HepG2 (cell line): ENCODE data around the gene EMILIN1. TPM values are rescaled to one million over a fixed set of nuclear protein-coding genes. Genes with fewer than 3 reads are reported as not detected.

Experiments
- ADNP ChIP-seq: sonication (generic); formaldehyde crosslinking; IDR thresholded peaks from 2 replicates; pipeline ENCODE4 v1.4.0; 2020; ENCODE audit warnings: missing genetic modification reagents
- ATF3 ChIP-seq: sonication (generic); formaldehyde crosslinking; IDR thresholded peaks from 2 replicates; pipeline ENCODE4 v1.4.0; 2020; ENCODE audit warnings: missing genetic modification reagents
- CEBPB ChIP-seq: IDR thresholded peaks from 2 replicates; pipeline ENCODE4 v1.6.1; 2011; ENCODE audit warnings: low read depth, low read length, improper control_type of control experiment, borderline replicate concordance
- ELK4 ChIP-seq: sonication (generic); formaldehyde crosslinking; IDR thresholded peaks from 2 replicates; pipeline ENCODE4 v1.9.0; 2021; ENCODE audit warnings: missing genetic modification reagents, borderline replicate concordance
- GTF2F1 ChIP-seq: fragments of 150-350 bp; IDR thresholded peaks from 2 replicates; pipeline ENCODE4 v1.6.1; 2014; ENCODE audit warnings: low read length
- JARID2 ChIP-seq: sonication (generic); formaldehyde crosslinking; IDR thresholded peaks from 2 replicates; pipeline ENCODE4 v1.8.1; 2023; ENCODE audit warnings: missing genetic modification reagents, inconsistent platforms; ENCODE audit not compliant: insufficient replicate concordance
- MIER3 ChIP-seq: IDR thresholded peaks from 2 replicates; pipeline ENCODE4 v1.6.1; 2016; ENCODE audit warnings: missing compliant biosample characterization, borderline replicate concordance
- PCBP1 ChIP-seq: fragments of 200-400 bp; formaldehyde crosslinking; IDR thresholded peaks from 2 replicates; pipeline ENCODE4 v1.6.1; 2017; ENCODE audit warnings: mild to moderate bottlenecking, low read depth, low read length, borderline replicate concordance
- PITX1 ChIP-seq: sonication (generic); formaldehyde crosslinking; IDR thresholded peaks from 2 replicates; pipeline ENCODE4 v1.5.1; 2020; ENCODE audit warnings: mild to moderate bottlenecking, missing genetic modification reagents
- SNAPC2 ChIP-seq: sonication (generic); formaldehyde crosslinking; IDR thresholded peaks from 2 replicates; pipeline ENCODE4 v1.8.1; 2022; ENCODE audit warnings: mild to moderate bottlenecking, missing genetic modification reagents
- SP5 ChIP-seq: IDR thresholded peaks from 2 replicates; pipeline ENCODE4 v1.6.1; 2016; ENCODE audit warnings: low read depth, borderline replicate concordance
- TFDP1 ChIP-seq: IDR thresholded peaks from 2 replicates; pipeline ENCODE4 v1.6.1; 2016; ENCODE audit warnings: missing compliant biosample characterization, missing genetic modification reagents, borderline replicate concordance
- ZBTB4 ChIP-seq: sonication (generic); formaldehyde crosslinking; IDR thresholded peaks from 2 replicates; pipeline ENCODE4 v1.4.0; 2020; ENCODE audit warnings: missing genetic modification reagents, mild to moderate bottlenecking, borderline replicate concordance
- ZNF276 ChIP-seq: sonication (generic); formaldehyde crosslinking; IDR thresholded peaks from 2 replicates; pipeline ENCODE4 v1.4.0; 2020; ENCODE audit warnings: mild to moderate bottlenecking, low read depth, missing genetic modification reagents
- ZNF280B ChIP-seq: sonication (generic); formaldehyde crosslinking; IDR thresholded peaks from 2 replicates; pipeline ENCODE4 v1.5.0; 2020; ENCODE audit warnings: missing genetic modification reagents, mild to moderate bottlenecking, borderline replicate concordance
- ZNF430 ChIP-seq: sonication (generic); formaldehyde crosslinking; IDR thresholded peaks from 2 replicates; pipeline ENCODE4 v1.9.0; 2021; ENCODE audit warnings: mild to moderate bottlenecking, missing genetic modification reagents
- ZNF784 ChIP-seq: sonication (generic); formaldehyde crosslinking; IDR thresholded peaks from 2 replicates; pipeline ENCODE4 v1.5.1; 2020; ENCODE audit warnings: missing genetic modification reagents, mild to moderate bottlenecking, borderline replicate concordance
- polyA plus RNA-seq, 8 experiments: library from polyadenylated mRNA; depleted of rRNA in 3 of 8; stranded (reverse) in 7 of 8; unstranded in 1 of 8; fragments of >200 nt; fragmentation: Illumina TruSeq in 4 of 8; extraction: Trizol in 4 of 8; gene quantifications; 2 replicates each; pipeline versions ENCODE4 v1.2.1 to v1.2.3, GENCODE V29; 2011 to 2016; ENCODE audit warnings: low read depth in 4 of 8, missing spikeins in 1 of 8, mixed read lengths in 1 of 8; ENCODE audit not compliant: insufficient read depth in 1 of 8
- total RNA-seq, 5 experiments: library from RNA; depleted of rRNA; stranded (reverse); fragments of >200 nt; fragmentation: Illumina TruSeq; extraction: Trizol; gene quantifications; 2 replicates each; pipeline ENCODE4 v1.2.3, GENCODE V29; 2016; ENCODE audit warnings: low read depth in 1 of 5

The EMILIN1 gene
- total and polyA plus RNA-seq, 2 of the 13 experiments (the other 11 are each of a cell fraction or from before 2014, with no cell fraction given), result 8.1 to 9.7 TPM

- peak; percentile 57; the same call in 1 of the 2 replicates for TF ChIP-seq ZNF280B (CRISPR knock-in tag)
- no peak for TF ChIP-seq ADNP (CRISPR knock-in tag)
- TF ChIP-seq JARID2 (CRISPR knock-in tag), result no peak
- TF ChIP-seq SP5 (CRISPR knock-in tag), result peak; percentile 60
- peak; percentile 79; the same call in 1 of the 2 replicates for TF ChIP-seq MIER3 (CRISPR knock-in tag)
- no peak for TF ChIP-seq ZNF276
- TF ChIP-seq GTF2F1, result no peak
- peak; percentile 48; the same call in 1 of the 2 replicates for TF ChIP-seq PITX1 (CRISPR knock-in tag)
- no peak for TF ChIP-seq ZBTB4 (CRISPR knock-in tag)
- TF ChIP-seq PCBP1, result no peak
- TF ChIP-seq CEBPB, result no peak
- peak; percentile 35; the same call in 1 of the 2 replicates for TF ChIP-seq ZNF430 (CRISPR knock-in tag)
- no peak for TF ChIP-seq ATF3 (CRISPR knock-in tag)
- TF ChIP-seq ELK4 (CRISPR knock-in tag), result no peak
- no peak for TF ChIP-seq SNAPC2 (CRISPR knock-in tag)
- no peak; the same call in 1 of the 2 replicates for TF ChIP-seq ZNF784 (CRISPR knock-in tag)
- peak; percentile 77 for TF ChIP-seq TFDP1 (CRISPR knock-in tag)
Measured at GRCh38 chr2:27071277-27071989, 7.0 kb upstream of the EMILIN1 start, which contains the start of gene OST4 (continued).
